Activated T-helper 9 cell treated with anti-CD3 and anti-CD28 coated beads, Interleukin-2, amount 50 U/mL, for 16 hours (primary cell): ENCODE results near the gene CATSPER2.
"Not testable (repeated sequence)": the region's sequence is repeated elsewhere in the genome, so short reads cannot be mapped to it uniquely, and the experiment has no call there.

ENCODE experiments used
- DNase-seq: peaks from one replicate; pipeline ENCODE4 v3.0.0-alpha.2; 2020; ENCODE audit warnings: low read depth

CATSPER2 gene

GRCh38 chr15:43593328-43594190 is 55.1 kb downstream of the CATSPER2 start, which contains the start of gene CKMT1B:
CKMT1B (plus strand) TSS chr15:43594027; CDS start chr15:43594219, 192 bp downstream.
- not testable (repeated sequence) for DNase-seq

DNA sequence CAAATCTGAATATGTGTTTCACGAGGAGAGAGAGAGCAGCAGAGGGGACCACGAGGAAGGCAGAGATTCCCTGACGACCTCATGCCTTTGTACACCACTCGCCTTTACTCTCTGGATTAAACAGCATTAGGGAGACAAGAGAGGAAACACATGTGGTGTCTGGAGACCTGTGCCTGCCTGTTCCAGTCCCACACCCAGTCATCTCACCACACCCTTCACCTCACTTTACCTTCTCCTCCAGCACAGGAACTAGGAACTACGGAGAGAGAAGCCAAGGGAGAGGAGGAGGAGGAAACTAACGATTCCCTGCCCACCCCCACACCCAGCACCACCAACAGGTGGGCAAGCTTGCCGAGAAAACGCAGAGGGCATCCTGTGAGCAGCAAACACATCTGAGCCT is 55.8 kb downstream of the CATSPER2 start:
- DNase-seq: not testable (repeated sequence)

DNA sequence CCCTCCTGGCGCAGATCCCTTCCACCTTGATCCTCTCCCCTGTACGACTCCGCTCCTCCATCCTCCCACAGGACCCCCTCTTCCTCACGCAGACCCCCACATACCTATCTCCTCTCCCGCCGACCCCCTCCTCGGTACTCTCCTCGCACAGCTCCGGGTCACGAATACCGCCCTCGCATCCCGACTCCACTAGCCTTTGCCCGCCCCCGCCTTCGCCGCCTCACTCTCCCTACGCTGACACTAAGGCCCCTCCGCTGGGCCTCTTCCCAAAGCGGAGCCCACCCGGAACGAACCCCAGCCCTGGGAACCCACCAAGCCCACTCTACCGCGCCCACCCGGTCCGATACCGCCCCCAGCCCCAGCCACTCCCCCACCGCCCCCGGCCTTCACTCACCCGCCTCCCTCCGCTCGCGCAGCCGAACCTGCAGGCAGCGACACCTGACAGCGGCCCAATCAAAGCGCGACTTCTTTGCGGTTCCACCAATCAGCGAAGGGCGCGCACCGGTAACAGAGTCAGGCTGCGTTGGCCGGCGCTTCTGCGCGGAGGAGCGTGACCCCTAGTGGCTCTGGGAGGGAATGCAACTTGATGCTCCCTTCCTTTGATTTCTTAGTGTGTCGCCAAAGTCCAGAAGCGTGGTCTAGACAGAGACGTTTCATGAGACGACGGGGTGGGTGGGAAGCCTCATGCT is 58.7 kb downstream of the CATSPER2 start, which contains the start of gene PPIP5K1:
PPIP5K1 (minus strand) TSS at position 431 of the 689 bp plus-strand sequence. CDS start 5,704 bp downstream, outside the sequence.
- DNase-seq: not testable (repeated sequence)
